Measurements from ENCODE around the gene STX10. TPM values are rescaled to one million over a fixed set of nuclear protein-coding genes. Genes with fewer than 3 reads are reported as not detected.
A peak's percentile ranks its signal among the peaks of the same experiment; 100 is the strongest.

STX10 gene
- total RNA-seq, 3 donors from 2014 or later = 48.2 to 59.7 (median 49.3) TPM

- ATAC-seq (no peak), DNase-seq (peak; percentile 41 to 73 (median 68))
- Histone ChIP-seq H3K36me3 (ENCODE audit: low read depth) (peaks cover 3% of the 10 kb centered on the region), H3K9me3 (no peaks in the 10 kb centered on the region), H3K4me3 (peak overlapping the region; percentile 97), H3K4me1 (ENCODE audit: low read depth) (peaks cover 23% of the 10 kb centered on the region)
- TF ChIP-seq, protein P1, sequence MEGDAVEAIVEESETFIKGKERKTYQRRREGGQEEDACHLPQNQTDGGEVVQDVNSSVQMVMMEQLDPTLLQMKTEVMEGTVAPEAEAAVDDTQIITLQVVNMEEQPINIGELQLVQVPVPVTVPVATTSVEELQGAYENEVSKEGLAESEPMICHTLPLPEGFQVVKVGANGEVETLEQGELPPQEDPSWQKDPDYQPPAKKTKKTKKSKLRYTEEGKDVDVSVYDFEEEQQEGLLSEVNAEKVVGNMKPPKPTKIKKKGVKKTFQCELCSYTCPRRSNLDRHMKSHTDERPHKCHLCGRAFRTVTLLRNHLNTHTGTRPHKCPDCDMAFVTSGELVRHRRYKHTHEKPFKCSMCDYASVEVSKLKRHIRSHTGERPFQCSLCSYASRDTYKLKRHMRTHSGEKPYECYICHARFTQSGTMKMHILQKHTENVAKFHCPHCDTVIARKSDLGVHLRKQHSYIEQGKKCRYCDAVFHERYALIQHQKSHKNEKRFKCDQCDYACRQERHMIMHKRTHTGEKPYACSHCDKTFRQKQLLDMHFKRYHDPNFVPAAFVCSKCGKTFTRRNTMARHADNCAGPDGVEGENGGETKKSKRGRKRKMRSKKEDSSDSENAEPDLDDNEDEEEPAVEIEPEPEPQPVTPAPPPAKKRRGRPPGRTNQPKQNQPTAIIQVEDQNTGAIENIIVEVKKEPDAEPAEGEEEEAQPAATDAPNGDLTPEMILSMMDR (IDR thresholded peaks at IDR 0.05) = no peak
- intact Hi-C loops (cut with DNase I, micrococcal nuclease) = no loop called here
Measured at GRCh38 chr19:13153569-13154240, 3.5 kb upstream of the STX10 start.

GRCh38 chr19:13152974-13153568 lies 2.9 kb upstream of the STX10 start:
- TF ChIP-seq, protein P1 (IDR thresholded peaks at IDR 0.05) = no peak
- intact Hi-C loops (cut with DNase I, micrococcal nuclease) = no loop called here
- ATAC-seq (peak; percentile 47), DNase-seq (peak; percentile 96 to 98 (median 98))
- Histone ChIP-seq H3K4me3 (peak overlapping the region; percentile 97), H3K4me1 (ENCODE audit: low read depth) (peaks cover 26% of the 10 kb centered on the region), H3K9me3 (no peaks in the 10 kb centered on the region), H3K36me3 (ENCODE audit: low read depth) (peaks cover 3% of the 10 kb centered on the region)

DNA sequence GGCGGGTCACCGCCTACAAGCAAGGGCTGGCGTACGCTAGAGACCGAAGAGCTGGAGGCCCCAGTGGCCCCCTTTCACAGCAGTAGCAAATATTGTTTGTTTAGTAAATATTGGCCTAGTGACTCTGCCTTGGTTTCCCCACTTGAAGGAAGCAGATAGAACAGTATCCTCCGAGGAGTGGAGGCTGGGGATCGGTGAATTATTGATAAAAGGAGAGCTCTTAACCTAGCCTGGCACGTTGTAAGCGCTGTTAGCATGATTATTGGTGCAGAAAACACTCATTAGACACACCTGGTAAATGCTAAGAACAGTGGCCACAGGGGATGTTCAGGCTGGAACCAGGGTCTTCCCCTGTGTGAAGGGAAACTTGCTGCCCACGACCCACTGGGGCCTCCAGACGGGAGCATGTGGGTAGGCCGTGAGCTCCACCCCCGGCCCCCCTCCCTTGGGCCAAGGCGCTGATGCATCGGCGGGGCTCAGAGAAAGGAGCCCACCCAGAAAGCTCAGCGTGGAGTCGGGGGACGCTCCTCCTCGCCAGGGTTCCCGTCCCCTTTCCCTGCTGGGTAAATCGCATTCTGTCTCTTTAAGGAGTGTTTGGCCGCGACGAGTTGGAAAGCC lies 2.3 kb upstream of the STX10 start:
- DNase-seq (no peak), ATAC-seq (peak; percentile 2)
- Histone ChIP-seq H3K4me3 (peak overlapping the region; percentile 97), H3K9me3 (no peaks in the 10 kb centered on the region), H3K36me3 (ENCODE audit: low read depth) (peaks cover 3% of the 10 kb centered on the region), H3K4me1 (ENCODE audit: low read depth) (peaks cover 27% of the 10 kb centered on the region)
- TF ChIP-seq, protein P1 (IDR thresholded peaks at IDR 0.05) = no peak
- intact Hi-C loops (cut with DNase I, micrococcal nuclease) = no loop called here

- peaks cover 29% of the 10 kb centered on the region for H3K4me1 ChIP-seq (ENCODE audit: low read depth)
- H3K4me3 ChIP-seq = peak overlapping the region; percentile 97
- ATAC-seq = peak; percentile 56
- intact Hi-C loops (cut with DNase I, micrococcal nuclease) = no loop called here
- no peaks in the 10 kb centered on the region for H3K9me3 ChIP-seq
- TF ChIP-seq, protein P1 (IDR thresholded peaks at IDR 0.05) = no peak
- DNase-seq = peak; percentile 98 to 99 (median 98)
- H3K36me3 ChIP-seq (ENCODE audit: low read depth) = peaks cover 3% of the 10 kb centered on the region
Measured at GRCh38 chr19:13151605-13152355, 1.6 kb upstream of the STX10 start.

- H3K36me3 ChIP-seq (ENCODE audit: low read depth) = peaks cover 3% of the 10 kb centered on the region
- peak overlapping the region; percentile 56 for H3K4me3 ChIP-seq
- intact Hi-C loops (cut with DNase I, micrococcal nuclease) = no loop called here
- H3K9me3 ChIP-seq = no peaks in the 10 kb centered on the region
- TF ChIP-seq, protein P1 (IDR thresholded peaks at IDR 0.05) = no peak
- DNase-seq (peak in 2 of 3 donors; percentile 61 to 78), ATAC-seq (no peak)
- peaks cover 29% of the 10 kb centered on the region for H3K4me1 ChIP-seq (ENCODE audit: low read depth)
Measured at GRCh38 chr19:13150931-13151604, 893 bp upstream of the STX10 start.

Measured in mucosa of descending colon (tissue), 3 donors.